Calu3 (cell line): ENCODE results near the gene STX18. TPM values are rescaled to one million over a fixed set of nuclear protein-coding genes. Genes with fewer than 3 reads are reported as not detected.
A peak's percentile ranks its signal among the peaks of the same experiment; 100 is the strongest.
"Not testable (repeated sequence)": the region's sequence is repeated elsewhere in the genome, so short reads cannot be mapped to it uniquely, and the experiment has no call there.

ENCODE experiments used
- BruUV-seq: library from RNA; stranded (reverse); fragments of 400-500 nt; replicated peaks from 2 replicates; lab custom pipeline; 2021; lab: Mats Ljungman, UMichigan
- CTCF ChIA-PET: fragments of 300-600 bp; sonication (Branson Sonifier 250); formaldehyde crosslinking; loops from one replicate; lab custom pipeline; 2022; ENCODE audit warnings: antibody characterized with exemption; lab: Charles Lee
- DNase-seq: peaks from one replicate; pipeline ENCODE4 v3.0.0; 2022
- H3K27ac Mint-ChIP-seq: one replicate; pipeline ENCODE4 v1.8.0; 2022; ENCODE audit warnings: mixed read lengths; ENCODE audit not compliant: unreplicated experiment
- H3K27me3 Mint-ChIP-seq: one replicate; pipeline ENCODE4 v1.8.0; 2022; ENCODE audit warnings: mixed read lengths; ENCODE audit not compliant: unreplicated experiment
- H3K36me3 Mint-ChIP-seq: one replicate; pipeline ENCODE4 v1.8.0; 2022; ENCODE audit warnings: mild to moderate bottlenecking, moderate library complexity, mixed read lengths; ENCODE audit not compliant: insufficient read depth, unreplicated experiment
- H3K4me1 Mint-ChIP-seq: one replicate; pipeline ENCODE4 v1.8.0; 2022; ENCODE audit warnings: mild to moderate bottlenecking, low read depth, mixed read lengths; ENCODE audit not compliant: unreplicated experiment
- H3K4me3 Mint-ChIP-seq: one replicate; pipeline ENCODE4 v1.8.0; 2022; ENCODE audit warnings: mild to moderate bottlenecking, low read depth, moderate library complexity, mixed read lengths; ENCODE audit not compliant: unreplicated experiment
- H3K9me3 Mint-ChIP-seq: one replicate; pipeline ENCODE4 v1.8.0; 2022; ENCODE audit warnings: low read depth, mixed read lengths; ENCODE audit not compliant: unreplicated experiment
- intact Hi-C: fragments of 100-400 bp; cut with micrococcal nuclease; formaldehyde crosslinking; loops from one replicate; pipeline ENCODE4 v1.10.0; 2022; ENCODE audit not compliant: unreplicated experiment
- total RNA-seq: library from RNA; stranded (reverse); gene quantifications from 2 replicates; pipeline ENCODE4 v1.2.3, GENCODE V29; 2022
- TF ChIP-seq, protein P1 (sequence below): fragments of 200-600 bp; IDR thresholded peaks from one replicate; pipeline ENCODE4 v1.8.0; 2022; ENCODE audit warnings: antibody characterized with exemption; ENCODE audit not compliant: unreplicated experiment

STX18 gene
- total RNA-seq, 1 experiment from 2014 or later = 27.3 TPM

DNA sequence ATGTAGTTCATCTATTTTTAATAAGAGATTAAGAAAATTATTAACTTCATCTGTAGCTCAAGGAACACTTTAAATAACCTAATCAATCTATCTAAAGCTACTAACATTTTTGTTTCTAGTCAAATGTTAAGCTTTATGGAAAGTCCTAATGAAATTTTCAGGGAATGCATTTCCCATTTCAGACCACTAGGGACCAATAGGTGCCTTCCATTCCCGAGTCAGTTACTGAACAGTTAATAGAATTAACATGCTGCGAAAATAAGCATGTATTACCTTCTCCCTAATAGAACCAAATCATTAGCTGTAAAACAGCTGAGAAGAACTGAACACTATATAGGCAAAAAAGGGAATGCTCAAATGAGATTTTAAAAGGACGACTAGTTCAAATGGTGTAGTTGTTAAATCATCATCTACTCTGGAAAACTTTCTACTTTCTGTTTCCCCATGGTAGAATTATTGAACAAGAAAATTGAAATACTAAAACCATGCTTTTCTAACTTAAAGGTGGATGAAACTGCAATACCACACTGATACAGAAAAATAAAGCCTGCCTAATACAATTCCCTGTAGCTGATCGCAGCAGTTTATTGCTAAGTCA lies 22.5 kb downstream of the STX18 start:
- intact Hi-C loops = no loop called here
- Mint-ChIP-seq H3K9me3 (no peaks in the 10 kb centered on the region), H3K27me3 (no peaks in the 10 kb centered on the region), H3K36me3 (no peaks in the 10 kb centered on the region), H3K4me3 (no peak overlapping the region), H3K27ac (no peak overlapping the region), H3K4me1 (peaks cover 12% of the 10 kb centered on the region)
- TF ChIP-seq, protein P1, sequence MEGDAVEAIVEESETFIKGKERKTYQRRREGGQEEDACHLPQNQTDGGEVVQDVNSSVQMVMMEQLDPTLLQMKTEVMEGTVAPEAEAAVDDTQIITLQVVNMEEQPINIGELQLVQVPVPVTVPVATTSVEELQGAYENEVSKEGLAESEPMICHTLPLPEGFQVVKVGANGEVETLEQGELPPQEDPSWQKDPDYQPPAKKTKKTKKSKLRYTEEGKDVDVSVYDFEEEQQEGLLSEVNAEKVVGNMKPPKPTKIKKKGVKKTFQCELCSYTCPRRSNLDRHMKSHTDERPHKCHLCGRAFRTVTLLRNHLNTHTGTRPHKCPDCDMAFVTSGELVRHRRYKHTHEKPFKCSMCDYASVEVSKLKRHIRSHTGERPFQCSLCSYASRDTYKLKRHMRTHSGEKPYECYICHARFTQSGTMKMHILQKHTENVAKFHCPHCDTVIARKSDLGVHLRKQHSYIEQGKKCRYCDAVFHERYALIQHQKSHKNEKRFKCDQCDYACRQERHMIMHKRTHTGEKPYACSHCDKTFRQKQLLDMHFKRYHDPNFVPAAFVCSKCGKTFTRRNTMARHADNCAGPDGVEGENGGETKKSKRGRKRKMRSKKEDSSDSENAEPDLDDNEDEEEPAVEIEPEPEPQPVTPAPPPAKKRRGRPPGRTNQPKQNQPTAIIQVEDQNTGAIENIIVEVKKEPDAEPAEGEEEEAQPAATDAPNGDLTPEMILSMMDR = peak; percentile 26
- no peak for DNase-seq
- no TSS peak for BruUV-seq
- CTCF ChIA-PET = interaction anchor here (0.6 to 1.1 kb wide), 3 partner anchors 12 to 333 kb away, joined by 3 to 7 read pairs (median 3); no protein-coding TSS in a partner anchor

DNA sequence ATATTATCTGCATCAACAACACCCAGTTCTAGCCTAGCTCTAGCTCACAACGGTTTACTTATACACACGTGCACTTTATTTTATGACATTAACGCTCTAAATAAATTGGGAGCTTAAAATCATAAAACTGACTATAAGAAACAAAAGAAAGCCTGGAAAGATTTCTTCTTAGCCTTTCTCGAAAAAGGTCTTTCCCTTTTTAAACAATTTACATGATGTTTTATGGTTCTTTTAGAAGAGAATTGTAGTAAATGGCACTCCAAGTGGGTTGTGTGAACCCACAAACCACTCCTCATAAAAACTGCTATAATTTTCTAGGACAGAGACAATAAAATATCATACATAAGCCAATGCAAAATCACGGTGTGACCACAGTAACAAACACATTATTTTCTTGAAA lies 23.1 kb downstream of the STX18 start:
- Mint-ChIP-seq H3K27ac (no peak overlapping the region), H3K4me3 (no peak overlapping the region), H3K4me1 (peaks cover 5% of the 10 kb centered on the region), H3K9me3 (no peaks in the 10 kb centered on the region), H3K27me3 (no peaks in the 10 kb centered on the region), H3K36me3 (no peaks in the 10 kb centered on the region)
- TF ChIP-seq, protein P1 = no peak
- no TSS peak for BruUV-seq
- CTCF ChIA-PET = interaction anchor here (0.6 to 1.1 kb wide), 3 partner anchors 11 to 334 kb away, joined by 3 to 7 read pairs (median 3); no protein-coding TSS in a partner anchor
- intact Hi-C loops = no loop called here
- no peak for DNase-seq

DNA sequence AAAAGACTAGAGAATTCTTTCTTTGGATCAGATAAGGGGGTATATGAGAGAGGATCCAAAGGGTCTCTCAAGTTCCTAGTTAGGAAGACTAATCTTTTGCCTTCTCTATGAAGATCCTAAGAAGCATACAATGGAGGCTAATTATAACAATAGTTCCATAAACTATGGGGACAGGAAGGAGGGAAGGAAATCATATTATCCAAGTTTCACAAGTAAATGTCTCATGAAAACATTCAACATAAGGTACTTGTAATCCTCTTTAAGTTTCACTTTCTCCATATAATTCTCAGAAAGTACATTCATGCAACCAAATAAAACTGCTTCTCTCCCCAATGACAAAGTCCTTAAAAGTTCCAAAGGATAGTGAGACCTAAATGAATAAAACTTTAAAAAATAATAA lies 27.1 kb downstream of the STX18 start:
- Mint-ChIP-seq H3K4me3 (no peak overlapping the region), H3K27me3 (no peaks in the 10 kb centered on the region), H3K27ac (no peak overlapping the region), H3K36me3 (no peaks in the 10 kb centered on the region), H3K9me3 (no peaks in the 10 kb centered on the region), H3K4me1 (no peaks in the 10 kb centered on the region)
- no TSS peak for BruUV-seq
- intact Hi-C loops = no loop called here
- CTCF ChIA-PET = no interaction called here
- no peak for DNase-seq
- TF ChIP-seq, protein P1 = no peak

DNA sequence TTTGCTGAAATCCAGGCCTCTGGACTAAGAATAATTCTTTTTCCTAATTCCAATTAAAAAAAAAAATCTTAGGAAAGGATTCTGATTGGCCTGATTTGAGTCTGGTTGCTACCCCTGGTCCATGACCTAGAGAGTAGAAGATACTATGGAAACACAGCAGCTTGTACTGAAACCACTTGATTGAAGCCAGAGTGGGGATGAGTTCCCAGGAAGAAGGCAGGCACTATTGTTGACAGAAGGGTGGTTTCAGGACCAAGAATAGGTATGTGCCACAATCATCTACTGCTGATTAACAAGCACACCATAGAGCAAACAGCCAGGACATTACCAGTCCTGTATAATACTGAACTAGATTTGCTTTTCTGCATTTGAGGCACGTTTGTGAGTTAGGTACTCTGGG lies 29.6 kb downstream of the STX18 start:
- intact Hi-C loops = no loop called here
- H3K4me1 Mint-ChIP-seq = no peaks in the 10 kb centered on the region
- no peak overlapping the region for H3K4me3 Mint-ChIP-seq
- H3K36me3 Mint-ChIP-seq = no peaks in the 10 kb centered on the region
- no peaks in the 10 kb centered on the region for H3K27me3 Mint-ChIP-seq
- CTCF ChIA-PET = interaction anchor here (0.5 to 1.8 kb wide), 2 partner anchors 10 to 136 kb away, joined by 3 to 6 read pairs; no protein-coding TSS in a partner anchor
- no TSS peak for BruUV-seq
- H3K9me3 Mint-ChIP-seq = no peaks in the 10 kb centered on the region
- H3K27ac Mint-ChIP-seq = no peak overlapping the region
- TF ChIP-seq, protein P1 = no peak
- DNase-seq = no peak

DNA sequence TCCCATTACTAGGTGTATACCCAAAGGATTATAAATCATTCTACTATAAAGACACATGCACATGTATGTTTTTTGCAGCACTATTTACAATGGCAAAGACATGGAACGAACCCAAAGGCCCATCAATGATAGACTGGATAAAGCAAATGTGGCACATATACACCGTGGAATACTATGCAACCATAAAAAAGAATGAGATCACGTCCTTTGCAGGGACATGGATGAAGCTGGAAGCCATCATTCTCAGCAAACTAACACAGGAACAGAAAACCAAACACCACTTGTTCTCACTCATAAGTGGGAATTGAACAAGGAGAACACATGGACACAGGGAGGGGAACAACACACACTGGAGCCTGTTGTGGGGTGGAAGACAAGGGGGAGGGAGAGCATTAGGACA lies 31.2 kb downstream of the STX18 start:
- BruUV-seq, H3K27me3 Mint-ChIP-seq, H3K4me1 Mint-ChIP-seq, H3K27ac Mint-ChIP-seq, intact Hi-C loops, H3K36me3 Mint-ChIP-seq, DNase-seq, H3K9me3 Mint-ChIP-seq, H3K4me3 Mint-ChIP-seq: not testable (repeated sequence)
- CTCF ChIA-PET = interaction anchor here (0.8 to 1.8 kb wide), 2 partner anchors 8 to 20 kb away, joined by 5 to 6 read pairs; no protein-coding TSS in a partner anchor
